Fibroblast of skin of abdomen (primary cell): ENCODE results near the gene C9orf78.
"Not testable (repeated sequence)": the region's sequence is repeated elsewhere in the genome, so short reads cannot be mapped to it uniquely, and the experiment has no call there.

Experiments
- DNase-seq: peaks from one replicate; pipeline ENCODE4 v3.0.0-alpha.2; 2013

C9orf78 gene

GRCh38 chr9:129811967-129812363, 23.1 kb downstream of the C9orf78 start:
- DNase-seq = no peak

GRCh38 chr9:129810788-129811187, 24.3 kb downstream of the C9orf78 start:
- DNase-seq = no peak

- no peak for DNase-seq
These were observed 25.0 kb downstream of the C9orf78 start for GRCh38 chr9:129810116-129810515.

- DNase-seq = no peak
These were observed 25.7 kb downstream of the C9orf78 start for GRCh38 chr9:129809346-129809745.

GRCh38 chr9:129806061-129806460, 29.0 kb downstream of the C9orf78 start:
- DNase-seq = no peak

- DNase-seq = no peak
These were observed 31.4 kb downstream of the C9orf78 start for GRCh38 chr9:129803676-129804060.

GRCh38 chr9:129802833-129803675, 32.0 kb downstream of the C9orf78 start, which contains the start of gene TOR1B:
TOR1B (plus strand) TSS chr9:129803184; CDS start chr9:129803213, 29 bp downstream.
- peak; percentile 94 for DNase-seq

- DNase-seq = no peak
These were observed 33.6 kb downstream of the C9orf78 start for GRCh38 chr9:129801504-129801903.

GRCh38 chr9:129798973-129799372, 36.1 kb downstream of the C9orf78 start:
- DNase-seq = no peak

- not testable (repeated sequence) for DNase-seq
These were observed 39.0 kb downstream of the C9orf78 start for GRCh38 chr9:129796029-129796428.

- no peak for DNase-seq
These were observed 40.5 kb downstream of the C9orf78 start for GRCh38 chr9:129794549-129794948.

GRCh38 chr9:129786481-129786880, 48.6 kb downstream of the C9orf78 start:
- no peak for DNase-seq

GRCh38 chr9:129785866-129786265, 49.2 kb downstream of the C9orf78 start:
- DNase-seq = no peak

- not testable (repeated sequence) for DNase-seq
These were observed 50.1 kb downstream of the C9orf78 start for GRCh38 chr9:129784970-129785369.

GRCh38 chr9:129783516-129784361, 51.3 kb downstream of the C9orf78 start:
- peak; percentile 66 for DNase-seq

- DNase-seq = peak; percentile 31
These were observed 53.1 kb downstream of the C9orf78 start for GRCh38 chr9:129781981-129782380.

- DNase-seq = no peak
These were observed 53.9 kb downstream of the C9orf78 start for GRCh38 chr9:129781131-129781530.

- DNase-seq = no peak
These were observed 55.4 kb downstream of the C9orf78 start for GRCh38 chr9:129779560-129780190.

GRCh38 chr9:129778469-129778868, 56.6 kb downstream of the C9orf78 start:
- DNase-seq = no peak

- no peak for DNase-seq
These were observed 57.3 kb downstream of the C9orf78 start for GRCh38 chr9:129777769-129778130.
